NCI-H2196 (cell line): ENCODE data around the gene KDELR3.

Experiments used
- DNase-seq: peaks from one replicate; lab custom pipeline; 2025; ENCODE audit not compliant: unreplicated experiment; lab: John Stamatoyannopoulos, UW

KDELR3 gene

DNA sequence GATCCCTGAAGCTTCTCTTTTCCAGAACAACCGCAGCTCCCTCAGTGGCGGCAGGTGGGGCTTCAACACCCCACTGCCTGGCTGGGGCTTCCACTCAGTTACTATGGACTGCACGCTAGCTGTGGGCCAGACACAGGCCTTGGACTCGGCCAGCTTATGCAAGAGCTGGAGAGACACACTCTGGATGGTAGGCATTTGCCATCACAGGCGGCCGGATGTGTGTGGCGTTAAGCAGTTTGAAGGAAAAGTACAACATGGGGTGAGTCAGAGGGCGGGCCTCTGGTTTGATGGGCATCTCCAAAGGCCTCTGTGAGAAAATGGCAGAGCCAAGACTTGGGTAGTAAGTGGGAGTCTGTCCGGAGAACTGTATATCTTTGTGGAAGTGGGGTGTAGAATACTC, 30.5 kb upstream of the KDELR3 start:
- no peak for DNase-seq

DNA sequence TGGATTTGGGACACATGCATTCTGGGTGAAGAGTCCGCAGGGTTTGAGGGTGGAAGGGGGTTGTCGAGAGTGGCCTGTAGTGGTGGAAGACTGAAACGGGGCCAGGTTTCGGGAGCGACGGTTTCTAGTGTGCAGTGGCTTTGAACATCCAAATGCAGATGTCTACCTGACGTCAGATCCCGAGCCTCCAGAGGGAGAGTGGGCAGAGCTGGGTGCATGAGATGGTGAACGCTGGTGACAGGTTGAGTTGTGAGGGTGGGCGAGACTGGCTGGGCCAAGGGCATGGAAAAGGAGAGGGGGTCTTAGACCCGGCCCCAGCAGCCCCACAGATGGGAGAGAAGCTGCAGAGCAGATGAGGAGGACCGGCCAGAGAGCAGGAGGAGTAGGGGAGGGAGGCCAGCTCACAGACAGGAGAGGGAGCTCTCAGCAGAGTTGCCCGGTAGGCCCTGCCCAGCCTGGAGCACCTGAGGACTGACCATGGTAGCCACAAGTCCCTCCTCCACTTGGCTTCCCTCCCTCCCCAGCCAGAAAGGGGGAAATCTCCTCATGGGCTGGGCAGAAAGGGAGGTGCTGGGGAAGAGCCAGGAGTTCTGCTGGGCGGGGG, 27.0 kb upstream of the KDELR3 start:
- DNase-seq, result no peak

DNA sequence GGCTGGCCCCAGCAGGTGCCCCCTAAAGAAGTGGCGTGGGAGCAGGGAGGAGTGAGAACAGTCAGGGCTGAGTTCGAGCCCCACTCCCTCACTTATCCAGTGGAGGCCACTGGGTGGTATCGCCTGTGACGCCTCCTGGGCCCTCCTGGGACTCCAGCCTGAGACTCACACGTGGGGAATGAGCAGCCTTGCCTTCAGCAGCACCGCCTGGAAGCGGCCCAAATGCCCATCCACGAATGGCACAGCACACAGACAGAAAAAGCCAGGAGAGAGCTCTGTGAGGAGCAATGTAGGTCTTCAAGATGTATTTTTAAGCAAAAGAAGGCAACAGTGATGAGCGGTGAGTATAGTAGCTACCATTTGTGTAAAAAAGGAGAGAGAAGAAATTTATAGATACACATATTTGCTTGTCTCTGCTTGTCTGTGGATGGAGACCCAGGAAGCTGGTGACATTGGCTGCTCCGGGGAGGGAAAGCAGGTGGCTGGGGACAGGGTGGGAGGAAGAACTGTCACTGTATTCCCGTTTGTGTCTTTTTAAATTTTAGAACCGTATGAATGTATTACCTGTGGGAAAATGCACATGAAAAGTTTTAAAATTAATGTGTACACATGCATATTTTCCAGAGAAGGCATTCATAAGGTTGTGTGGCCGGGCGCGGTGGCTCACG, 26.1 kb upstream of the KDELR3 start:
- no peak for DNase-seq

DNA sequence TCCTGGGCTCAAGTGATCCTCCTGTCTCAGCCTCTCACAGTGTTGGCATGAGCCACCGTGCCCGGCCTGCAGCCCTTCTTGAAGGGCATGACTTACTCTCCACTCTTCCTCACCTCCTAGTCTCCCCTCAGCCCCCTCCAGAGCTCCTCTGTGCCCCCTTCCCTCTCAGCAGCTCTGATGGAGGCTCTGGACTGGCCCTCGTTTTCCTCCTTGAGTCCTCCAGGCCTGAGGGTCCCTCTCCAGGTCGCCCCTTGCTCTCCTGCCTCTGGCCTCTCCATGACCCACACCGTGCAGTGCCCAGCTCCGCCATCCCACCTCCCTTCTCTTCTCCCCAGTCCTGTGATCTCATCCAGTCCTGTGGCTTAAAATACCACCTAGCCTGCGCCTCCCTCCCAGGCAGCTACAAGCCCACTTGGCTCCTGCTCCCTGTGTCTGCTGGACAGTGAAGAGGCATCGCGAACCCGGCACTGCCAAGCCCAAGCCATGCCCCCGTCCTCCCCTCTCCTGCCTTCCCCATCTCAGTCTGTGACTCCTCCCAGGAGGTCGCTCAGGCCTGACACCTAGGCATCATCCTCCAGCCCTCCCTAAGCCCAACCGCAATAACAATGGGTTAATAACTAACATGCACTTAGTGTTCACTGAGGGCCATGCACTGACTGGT, 24.8 kb upstream of the KDELR3 start:
- no peak for DNase-seq

DNA sequence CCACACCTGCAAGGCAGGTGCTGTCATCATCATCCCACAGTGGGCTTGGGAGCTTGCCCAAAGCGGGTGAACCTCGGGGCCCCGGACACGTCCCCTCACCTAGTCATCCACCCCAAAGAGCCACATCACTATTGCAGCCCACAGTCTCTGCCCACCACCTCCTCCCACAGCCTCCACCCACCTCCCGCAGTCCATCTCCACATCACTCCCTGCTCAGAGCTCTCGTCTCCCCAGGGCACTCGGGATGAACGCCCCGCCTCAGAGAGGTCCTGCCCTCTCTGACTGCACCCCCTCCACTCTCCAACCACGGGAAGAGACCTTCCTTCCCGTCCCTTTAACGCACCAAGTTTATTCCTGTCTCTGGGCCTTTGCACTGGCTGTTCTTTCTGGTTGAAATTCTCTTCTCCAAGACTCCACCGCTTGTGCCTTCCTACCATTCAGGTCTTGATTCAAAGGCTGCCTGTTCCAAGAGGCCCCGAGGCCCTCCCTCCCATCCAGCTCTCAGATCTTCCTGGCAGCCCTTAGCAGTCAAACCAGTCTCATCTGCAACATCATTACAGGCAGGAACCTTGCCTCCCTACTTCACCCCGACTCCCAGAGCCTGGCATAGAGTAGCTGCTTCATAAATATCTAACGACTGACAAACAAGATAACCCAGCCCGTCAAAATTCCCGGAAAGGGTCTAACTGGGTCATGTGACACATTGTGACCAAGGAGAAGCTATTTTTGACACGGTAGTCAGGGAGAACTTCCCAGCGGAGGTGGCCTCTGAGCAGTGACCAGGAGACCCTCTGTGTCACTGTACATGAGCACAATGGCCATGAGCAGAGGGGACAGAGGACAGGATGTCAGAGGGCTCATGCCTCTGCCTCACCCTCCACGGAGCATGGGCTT, 24.0 kb upstream of the KDELR3 start:
- DNase-seq, result no peak

DNA sequence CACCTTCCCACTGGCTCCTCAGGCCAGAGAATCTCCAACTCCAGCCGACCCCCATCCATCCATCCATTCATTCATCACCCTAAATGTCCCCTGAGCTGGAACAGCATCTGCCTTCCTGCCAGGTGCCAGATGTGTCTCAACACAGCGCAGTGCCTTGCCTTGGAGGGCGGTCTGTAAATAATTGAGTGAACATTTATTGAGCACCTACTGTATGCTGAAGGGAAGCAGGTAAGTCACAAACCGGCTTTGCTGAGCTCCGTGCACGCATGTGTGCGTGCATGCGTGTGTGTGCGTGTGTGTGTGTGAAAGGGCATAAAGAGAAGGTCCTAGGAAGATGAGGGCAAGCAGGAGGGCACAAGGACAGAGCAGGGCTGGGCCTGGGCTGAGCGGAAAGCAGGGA, 23.1 kb upstream of the KDELR3 start:
- DNase-seq, result no peak

DNA sequence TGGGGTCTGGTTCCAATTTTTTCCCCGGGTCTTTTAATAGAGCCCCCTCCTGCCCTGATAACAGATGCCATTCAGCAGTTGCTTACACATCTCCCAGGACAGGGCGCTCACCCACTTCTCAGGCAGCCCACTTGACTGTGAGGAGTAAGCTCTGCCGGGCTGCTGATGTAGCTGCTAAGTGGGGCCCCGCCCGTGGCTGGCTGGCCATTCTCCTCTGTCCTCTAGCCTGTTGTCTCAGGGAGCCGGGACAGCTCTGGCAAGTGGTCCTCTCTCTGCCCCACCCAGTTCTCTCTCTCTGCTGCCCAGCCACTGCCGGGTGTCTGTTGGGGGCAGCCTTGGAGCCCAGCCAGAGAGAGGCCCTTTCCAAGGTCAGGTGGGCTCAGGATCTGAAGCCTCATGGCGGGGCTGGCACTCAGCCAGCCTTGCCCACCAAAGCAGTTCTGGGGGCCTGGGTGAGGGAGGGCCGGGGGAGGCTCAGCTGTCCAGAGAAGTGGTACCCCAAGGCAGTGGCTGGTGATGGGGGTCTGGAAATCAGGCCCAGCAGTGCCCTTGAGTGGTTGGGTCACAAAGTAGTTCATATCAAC, 21.8 kb upstream of the KDELR3 start:
- DNase-seq, result no peak

DNA sequence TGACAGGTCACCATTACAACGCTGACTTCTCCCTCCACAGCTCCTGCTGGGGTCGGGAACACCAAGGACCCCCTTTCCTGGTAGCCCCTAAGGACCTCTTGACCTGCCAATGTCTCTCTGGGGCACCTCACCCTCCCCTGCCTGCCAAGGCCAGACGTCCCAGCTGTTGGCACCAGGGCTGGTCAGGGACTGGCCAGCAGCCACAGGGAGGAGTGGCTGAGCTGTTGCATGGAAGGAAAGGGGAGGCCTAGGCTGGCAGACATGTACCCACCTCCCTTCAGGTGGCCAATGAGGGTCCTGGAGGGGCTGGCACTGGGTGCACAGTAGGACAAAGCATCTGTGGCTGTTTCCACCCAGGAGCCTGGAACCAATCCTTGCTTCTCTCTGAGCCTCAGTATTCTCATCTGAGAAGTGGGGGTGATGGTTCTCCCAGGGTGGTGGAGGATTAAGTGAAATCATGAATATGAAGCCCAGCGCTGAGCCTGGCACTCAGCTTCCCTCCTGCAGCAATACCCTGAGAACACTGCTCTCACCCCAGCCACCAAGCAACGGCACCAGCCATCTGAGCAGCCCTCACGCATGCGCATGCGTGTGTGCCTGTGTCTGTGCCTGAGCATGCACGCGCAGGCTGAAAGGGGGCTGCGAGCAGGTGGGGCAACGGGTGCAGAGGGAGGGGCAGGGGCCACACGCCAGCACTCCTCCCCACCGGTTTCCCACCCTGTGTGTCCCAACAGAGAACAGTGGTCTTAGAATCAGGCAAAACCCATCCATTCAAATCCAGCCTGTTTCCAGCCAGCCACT, 18.8 kb upstream of the KDELR3 start:
- DNase-seq, result no peak

DNA sequence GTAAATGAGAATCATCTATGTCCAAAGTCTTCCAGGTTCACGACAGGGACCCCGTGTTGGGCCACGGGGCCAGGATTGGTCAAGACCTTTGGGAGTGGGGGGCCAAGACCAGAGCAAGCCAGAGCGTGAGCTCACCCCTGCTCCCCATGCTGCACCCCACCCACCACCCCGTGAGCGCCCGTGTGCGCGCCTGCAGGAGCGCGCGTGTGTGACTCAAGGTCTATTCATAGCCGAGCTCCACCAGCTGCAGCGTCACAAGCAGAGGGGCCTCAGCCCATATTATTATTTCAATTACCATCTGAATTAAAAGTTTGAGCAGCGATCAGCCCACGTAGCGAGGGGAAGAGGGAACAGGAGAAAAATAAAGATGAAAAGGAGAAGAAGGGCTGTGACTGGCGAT, 18.1 kb upstream of the KDELR3 start:
- DNase-seq, result no peak

DNA sequence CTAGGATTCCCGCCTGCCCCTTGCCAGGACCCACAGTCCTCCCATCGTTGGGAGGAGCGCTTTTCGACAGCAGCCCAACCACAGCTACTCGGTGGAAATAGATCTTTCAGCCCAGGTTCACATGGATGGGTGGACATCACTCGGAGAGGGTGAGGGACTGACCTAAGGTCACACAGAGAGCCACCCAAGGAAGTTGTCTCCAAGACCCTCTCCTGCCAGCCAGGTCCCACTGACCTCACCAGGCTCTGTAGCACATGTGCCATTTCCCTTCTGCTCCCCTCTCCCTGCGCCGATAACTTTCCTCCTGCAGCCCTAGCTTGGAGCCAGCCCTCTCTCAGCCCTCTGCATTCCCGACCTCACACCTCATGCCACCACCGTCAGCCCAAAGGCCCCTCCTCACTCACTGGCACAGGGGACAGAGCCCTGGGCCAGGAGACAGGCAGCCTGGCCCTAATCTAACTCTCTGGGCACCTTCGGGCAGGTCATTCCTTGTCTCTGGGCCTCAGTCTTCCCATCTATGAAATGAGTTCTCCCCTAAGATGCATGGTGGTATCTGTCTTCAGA, 17.6 kb upstream of the KDELR3 start:
- DNase-seq, result no peak

DNA sequence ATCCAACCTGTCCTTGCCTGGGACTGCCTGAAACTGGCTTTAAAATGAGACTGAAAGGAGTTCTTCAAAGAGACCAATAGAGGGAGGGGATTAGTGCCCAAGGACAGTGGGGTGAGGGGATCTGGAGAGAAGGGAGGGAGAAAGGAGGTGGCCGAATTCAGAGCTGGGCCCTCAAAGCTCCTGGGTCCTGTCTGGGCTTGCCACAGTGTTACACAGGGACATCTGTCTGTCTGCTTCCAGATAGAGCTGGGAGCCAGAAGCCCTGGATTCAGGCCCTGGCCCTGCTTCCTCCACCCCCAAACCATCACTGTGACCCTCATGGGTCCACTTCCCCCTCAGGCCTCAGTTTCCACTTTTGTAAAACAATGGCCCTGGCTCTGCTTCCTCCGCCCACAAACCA, 16.5 kb upstream of the KDELR3 start:
- DNase-seq, result no peak

DNA sequence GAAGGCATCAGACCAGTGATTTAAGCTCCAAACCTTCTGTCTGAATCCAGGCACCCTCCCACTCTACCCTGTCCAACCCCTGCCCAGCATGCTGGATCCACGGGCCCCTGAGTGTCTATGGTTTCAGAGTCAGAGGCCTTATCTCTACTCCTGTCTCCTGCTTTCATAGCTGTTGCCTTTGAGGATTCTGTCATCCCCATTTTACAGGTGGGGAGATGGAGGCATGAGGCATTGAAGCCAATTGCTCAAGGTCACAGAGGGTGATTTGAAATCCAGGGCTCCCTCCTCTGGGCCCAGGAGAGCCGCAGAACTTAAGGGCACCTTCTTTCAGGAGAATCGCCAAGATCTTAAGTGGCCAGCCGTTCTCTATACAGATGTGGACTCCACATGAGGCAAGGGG, 16.0 kb upstream of the KDELR3 start:
- no peak for DNase-seq

DNA sequence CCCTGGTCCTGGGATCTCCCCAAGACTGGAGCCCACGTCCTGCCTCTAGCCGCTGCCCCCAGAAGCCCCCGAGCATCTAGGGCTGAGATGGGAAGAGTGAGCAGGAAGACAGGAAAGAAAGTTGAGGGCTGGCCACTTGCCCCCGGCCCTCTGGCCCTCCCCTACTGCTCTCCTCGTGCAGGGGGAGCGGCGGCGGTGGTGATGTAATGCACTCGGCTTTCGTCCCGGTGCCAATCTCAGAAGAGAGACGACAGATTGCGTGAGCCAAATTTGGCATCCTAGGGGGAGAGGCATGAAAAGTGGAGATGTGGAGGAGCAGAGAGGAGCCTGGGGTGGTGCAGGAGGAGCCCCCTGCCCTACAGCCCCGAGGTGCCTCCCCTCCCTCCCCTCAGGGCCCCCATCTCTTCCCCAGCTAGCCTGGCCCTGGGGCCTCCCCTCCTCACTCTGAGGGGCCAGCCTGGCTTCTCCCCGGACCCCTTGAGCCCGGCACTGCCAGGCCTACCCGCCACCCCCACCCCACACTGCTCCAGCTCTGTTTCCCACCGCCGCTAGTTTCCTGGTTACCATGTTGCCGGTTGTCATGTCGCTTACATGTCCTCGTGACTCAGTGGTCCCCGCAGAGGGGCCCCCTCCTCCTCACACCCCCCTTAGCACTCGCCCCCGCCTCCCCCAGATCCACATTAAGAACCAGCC, 15.4 kb upstream of the KDELR3 start:
- no peak for DNase-seq

DNA sequence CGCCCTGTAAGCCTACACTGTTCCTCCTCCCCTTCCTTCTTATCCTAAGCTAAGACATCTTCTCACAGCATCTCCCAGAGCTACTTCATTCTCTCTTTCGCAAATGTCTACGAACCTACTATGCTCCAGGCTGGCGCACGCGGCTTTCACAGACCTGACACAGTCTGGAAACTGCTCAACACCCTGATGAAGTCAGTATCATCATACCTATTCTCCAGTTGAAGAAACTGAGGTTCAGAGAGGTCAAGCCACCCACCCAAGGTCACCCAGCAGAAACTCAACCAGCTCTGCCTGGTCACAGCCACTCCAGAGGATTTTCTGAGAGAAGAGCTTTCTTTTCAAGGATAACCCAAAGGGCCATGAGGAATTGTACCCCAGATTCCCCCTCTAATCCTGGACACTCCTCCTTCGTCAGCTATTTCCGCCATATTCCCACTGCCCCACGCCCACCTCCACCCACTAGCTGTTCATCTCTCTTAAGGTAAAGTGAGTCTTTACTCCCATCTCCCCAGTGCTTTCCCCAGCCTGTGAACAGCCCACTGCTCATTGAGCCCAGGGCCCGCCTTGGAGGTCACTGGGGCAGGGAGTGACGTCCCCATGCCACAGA, 14.7 kb upstream of the KDELR3 start:
- no peak for DNase-seq

DNA sequence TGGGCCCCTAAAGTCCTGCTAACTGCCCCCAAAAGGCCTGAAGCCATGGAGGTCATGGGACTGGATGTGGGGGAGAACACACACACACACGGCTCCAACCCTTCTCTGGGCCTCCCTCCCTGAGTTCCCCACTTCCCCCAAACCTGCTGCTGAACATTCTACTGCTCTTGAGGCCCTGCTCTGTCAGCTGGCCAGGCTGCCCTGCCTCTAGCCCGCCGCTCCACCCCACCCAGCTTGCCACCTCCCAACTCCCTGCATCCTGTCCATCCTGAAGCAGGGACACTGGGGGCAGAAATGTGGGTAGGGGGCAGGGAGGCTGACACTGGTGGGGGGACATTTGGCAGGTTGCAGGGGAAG, 13.9 kb upstream of the KDELR3 start:
- no peak for DNase-seq

DNA sequence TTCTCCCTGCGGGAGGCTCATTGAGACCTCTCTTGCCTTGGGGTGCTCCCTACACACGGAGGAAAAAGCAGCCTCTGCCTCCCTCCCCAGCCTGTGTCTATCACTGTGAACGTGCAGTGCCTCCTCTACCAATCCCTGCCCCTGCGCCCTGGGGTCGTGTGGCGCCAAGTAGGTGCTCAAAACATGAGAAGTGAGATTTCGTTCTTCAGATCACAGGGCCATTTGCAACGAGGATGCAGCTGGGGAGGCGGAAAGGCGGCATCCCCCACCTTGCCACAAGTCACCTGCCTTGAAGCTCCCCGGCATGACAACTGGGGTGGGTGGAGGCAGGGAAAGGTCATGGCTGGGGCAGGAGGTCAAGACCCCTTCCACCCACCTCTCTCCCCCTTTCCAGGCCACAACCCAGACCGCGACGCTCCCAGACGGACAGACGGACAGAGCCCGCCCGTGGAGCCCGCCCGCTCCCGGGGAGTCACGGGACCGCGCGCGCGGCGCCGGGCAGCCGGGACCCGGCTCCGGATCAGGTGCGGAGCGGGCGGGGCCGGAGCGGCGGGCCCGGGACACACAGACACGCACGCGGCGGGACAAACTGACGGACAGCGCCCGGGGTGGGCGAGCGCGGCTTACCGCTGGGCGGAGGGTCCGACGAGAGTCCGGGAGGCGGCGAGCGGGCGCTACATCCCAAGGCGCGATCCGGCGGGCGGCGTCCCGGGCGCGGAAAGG, 13.4 kb upstream of the KDELR3 start:
- DNase-seq, result no peak

DNA sequence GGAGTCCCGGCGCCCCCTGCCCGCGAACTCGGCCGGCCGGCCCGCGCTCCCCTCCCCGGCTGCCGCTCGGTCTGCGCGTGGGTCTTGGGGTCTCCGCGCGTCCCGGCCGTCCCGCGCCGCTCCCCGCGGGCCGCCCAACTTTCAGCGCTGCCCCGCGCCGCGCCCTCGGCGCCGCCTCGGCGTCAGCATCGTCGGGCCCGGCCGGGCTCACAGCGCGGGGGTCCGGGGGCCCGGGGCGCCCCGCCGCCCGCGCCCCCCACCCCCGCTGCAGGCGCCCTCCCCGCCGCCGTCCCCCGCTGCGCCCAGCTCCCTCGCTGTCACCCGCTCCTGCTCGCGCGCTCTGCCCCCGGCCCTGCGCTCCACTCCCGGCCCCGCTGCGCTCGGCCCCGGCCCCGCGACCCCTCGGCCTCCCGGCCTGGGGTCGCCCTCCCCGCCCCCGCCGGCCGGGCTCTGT, 12.8 kb upstream of the KDELR3 start, which contains the start of gene KCNJ4:
Gene KCNJ4 (minus strand): TSS at position 124 of the 454 bp plus-strand sequence. CDS start 27,067 bp downstream, outside the sequence.
- DNase-seq, result no peak

DNA sequence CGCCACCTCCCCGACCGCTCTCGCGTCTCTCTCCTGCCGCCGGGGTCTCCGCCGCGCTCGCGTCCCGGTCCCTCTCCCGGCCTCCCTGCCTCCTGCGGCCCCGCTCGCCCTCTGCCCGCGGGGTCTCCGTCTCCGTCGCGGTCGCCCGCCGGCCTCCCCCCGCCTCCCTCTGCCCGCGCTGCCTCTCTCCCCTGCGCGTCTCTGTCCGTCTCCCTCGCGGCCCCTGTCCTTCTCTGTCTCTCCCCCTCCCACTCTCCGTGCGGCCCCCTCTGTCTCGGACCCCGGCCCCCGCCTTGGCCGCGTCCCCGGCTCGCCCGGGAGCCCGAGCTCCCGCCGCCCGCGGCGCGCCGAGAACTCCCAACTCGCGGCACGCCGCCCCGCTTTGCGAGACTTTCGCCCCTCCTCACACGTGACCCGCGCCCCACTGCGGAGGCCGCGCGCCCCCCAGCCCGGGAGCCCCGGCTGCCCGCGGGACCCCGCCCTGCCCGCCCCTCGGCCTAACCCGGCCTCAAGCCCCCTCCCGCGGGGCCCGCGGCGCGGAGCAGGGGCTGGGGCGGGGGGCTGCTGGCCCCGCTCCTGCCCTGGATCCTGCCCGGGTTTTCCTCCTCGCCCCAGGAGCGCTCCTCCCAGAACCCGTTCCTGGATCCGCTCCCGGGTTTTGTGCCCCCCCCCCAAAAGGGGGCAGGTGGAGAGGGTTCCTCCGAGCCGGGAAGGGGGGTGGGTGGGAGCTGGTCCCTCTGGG, 12.2 kb upstream of the KDELR3 start:
- DNase-seq, result no peak
